Measurements from ENCODE around the gene RNF182.

Gene RNF182

DNA sequence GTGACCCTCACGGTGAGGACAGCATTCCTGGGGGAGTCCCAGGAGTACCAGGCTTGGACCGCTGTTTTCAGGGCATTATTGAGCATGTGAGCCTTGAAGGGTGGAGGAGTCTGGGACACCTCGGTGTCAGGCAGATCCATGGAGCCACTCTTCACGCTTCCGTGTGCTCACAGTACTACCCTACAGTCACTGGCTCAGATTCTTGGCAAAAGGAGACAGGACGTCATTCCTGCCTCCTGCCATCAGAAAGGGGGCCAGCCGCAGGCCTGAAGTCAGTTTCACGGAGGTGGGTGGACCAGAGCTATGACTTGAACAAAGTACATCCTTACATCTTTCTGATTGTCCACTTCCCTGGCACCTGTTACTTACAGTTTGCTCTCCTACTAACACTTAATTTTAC is 103.9 kb downstream of the RNF182 start:
- DNase-seq, result no peak

GRCh38 chr6:14029605-14030004 is 104.9 kb downstream of the RNF182 start:
- DNase-seq, result no peak
